ACHN (cell line): ENCODE measurements around the gene VSX1.

Experiments
- DNase-seq: peaks from one replicate; pipeline ENCODE4 v3.0.0-alpha.2; 2015
- in situ Hi-C: cut with HindIII; loops from 2 replicates; pipeline ENCODE4 v1.10.0; 2017; ENCODE audit warnings: low sequenced_read_pairs, low pct_ligation_motif_present, low pct_unique_long_range_greater_than_20kb

VSX1 gene

DNA sequence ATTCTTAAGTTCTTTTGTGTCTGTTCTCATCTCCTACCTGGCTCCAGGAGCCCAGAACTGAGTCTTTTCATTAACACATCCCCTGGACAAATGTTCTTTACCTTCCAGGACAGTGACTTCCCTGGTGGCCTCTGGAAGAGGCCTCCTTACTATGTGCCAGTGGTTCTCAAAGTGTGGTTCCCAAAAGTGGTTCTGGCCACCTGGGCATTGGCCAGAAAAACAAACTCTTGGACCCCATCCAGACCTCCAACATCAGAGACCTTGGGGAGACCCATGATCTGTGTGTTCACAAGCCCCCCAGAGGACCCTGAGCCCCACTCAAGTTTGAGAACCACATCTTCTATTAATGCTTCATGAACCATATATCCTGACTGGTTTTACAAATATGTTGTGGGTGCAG, 7.2 kb upstream of the VSX1 start:
- DNase-seq: no peak
- in situ Hi-C loops: no loop called here

- in situ Hi-C loops: no loop called here
- DNase-seq: no peak
These were observed 6.3 kb upstream of the VSX1 start for GRCh38 chr20:25088267-25088666.

- in situ Hi-C loops: no loop called here
- DNase-seq: no peak
These were observed 5.4 kb upstream of the VSX1 start for GRCh38 chr20:25087186-25087929.

- no peak for DNase-seq
- in situ Hi-C loops: no loop called here
These were observed 4.0 kb upstream of the VSX1 start for GRCh38 chr20:25085756-25086495.

DNA sequence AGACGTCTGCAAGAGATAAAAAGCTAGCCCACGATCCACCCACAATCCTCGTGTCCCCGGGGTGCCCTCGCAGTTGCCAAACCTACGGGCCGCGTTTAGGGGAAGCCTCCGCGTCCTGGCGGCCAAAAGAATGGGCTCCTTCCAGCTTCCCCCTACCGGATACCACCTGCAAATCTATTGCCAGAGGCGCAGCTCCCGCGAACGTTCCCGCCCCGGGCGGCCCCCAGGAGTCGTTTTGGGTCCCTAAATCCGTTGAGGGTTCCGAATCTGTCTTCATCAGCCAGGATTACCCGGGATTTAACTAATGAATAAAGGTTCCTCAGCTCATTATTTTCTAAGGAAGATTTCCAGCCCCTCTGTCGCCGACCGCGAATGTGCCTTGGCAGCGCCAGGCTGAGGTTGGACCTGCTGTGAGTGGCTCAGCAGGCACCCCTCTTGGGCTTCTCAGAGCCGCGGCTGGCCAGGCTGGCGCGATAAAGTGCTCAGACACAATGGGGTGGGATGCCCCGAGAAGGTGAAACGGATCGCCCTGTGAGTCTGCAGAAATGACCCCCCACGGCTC, 2.8 kb upstream of the VSX1 start:
- in situ Hi-C loops: no loop called here

DNA sequence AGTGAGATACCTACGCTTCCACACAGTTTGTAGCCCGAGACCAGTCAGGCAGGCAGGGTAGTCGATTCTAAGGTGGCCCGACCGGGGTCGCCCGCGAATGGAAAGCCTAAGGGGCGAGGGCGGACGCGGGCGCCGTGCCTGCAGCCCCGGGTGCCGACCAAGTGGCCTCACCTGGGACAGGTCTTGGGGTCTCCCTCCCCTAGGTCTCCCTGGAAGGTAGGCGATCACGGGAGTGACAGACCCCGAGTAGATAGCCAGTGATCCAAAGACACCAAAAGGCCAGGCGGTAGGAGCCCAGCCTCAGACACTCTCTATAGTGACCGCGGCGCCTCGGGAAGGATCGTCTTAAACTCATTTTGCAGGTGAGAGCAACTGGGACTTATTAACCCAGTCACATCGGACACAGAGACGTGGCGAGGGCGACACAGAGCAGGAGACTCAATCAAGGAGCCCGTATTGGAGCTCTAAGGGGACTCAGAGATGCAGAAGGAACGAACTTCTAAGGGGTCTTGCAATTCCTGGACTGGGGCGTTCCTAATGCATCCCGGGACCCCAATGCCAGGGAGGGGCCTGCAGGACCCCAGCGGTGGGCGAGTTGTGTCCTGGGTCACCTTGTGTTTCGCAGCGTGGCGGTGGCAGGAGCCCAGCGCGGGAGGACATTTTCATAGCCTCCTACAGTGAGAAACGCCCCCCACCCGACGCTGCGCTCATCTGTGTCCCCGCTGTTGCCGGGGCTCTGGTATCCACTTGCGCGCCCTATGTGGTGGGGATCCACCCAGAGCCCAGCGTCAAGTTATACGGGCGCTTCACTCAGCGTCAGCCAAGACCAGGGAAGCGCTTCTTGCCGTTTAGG, 2.1 kb upstream of the VSX1 start:
- in situ Hi-C loops: no loop called here
- no peak for DNase-seq

More for the DNA sequence above, 2.8 kb upstream of the VSX1 start:
- DNase-seq: no peak

- no peak for DNase-seq
- in situ Hi-C loops: no loop called here
These were observed 1.3 kb upstream of the VSX1 start for GRCh38 chr20:25083141-25083772.

DNA sequence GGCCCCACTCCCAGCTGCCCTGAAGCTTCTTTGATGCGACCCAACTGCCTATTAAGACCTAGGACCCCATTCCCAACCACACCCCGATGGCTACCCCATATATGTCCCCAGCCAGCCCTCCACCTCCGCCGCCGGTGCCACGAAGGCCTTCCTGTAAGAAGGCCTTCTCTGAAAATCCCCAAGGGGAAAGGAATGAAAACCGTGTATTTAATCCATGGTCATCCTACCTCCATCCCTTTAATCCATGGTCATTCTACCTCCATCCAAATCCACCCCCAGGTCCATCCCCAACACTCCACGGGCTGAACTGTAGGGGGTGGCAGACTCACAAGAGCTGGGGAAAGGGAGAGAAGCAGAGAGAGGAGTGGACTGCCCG, 545 bp upstream of the VSX1 start:
- no peak for DNase-seq
- in situ Hi-C loops: no loop called here

DNA sequence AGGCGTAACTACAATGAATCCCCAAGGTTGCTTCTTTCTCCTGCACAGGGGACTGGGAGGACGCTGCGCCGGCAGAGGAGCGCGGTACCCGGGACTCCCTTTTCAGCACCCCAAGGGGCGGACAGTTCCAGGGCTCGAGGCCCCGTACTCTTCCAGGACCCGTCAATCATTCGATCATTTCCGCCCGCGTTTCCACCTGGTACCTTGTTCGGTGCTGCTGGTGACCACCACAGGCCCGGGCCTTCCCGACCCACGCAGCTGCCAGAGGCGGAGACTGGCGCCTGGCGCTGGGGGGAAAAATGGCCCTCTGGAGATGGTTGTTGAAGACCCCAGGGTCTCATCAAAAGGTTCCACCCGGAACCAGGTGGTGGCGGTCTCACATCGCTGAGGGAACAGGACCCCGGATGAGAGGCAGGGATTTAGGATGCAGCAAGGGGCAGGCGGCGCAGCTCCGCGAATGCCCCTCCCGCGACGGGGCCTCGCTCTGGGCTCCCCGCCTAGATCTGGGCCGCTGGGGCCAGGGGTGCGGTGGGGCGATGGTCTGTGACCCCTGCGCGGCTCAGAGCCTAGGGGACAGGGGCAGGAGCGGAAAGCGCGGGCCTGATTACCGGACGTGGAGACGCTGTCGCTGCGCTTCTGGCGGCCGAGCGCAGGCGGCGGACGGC, 744 bp downstream of the VSX1 start:
- DNase-seq: no peak
- in situ Hi-C loops: no loop called here

- in situ Hi-C loops: no loop called here
- no peak for DNase-seq
These were observed 2.8 kb downstream of the VSX1 start for GRCh38 chr20:25079171-25079570.

DNA sequence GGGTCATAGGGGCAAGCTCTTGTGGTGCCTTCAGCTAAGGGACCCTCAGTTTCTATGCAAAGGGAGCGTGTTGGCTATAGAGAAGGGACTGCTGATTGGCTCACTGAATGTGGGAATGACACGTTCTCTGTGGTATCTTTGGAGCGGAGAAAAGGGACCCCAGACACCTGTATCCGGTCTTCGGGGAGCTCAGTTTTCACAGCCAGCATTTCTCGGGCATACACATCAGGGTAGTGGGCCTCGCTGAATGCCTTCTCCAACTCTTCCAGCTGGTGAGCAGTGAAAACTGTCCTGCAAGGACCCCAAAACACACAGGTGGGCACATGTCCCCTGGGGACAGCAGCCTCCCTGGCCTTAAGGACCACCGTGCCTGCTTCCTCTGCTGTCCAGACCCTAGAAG, 3.3 kb downstream of the VSX1 start:
- no peak for DNase-seq
- in situ Hi-C loops: no loop called here

- in situ Hi-C loops: no loop called here
- DNase-seq: peak; percentile 22
These were observed 4.3 kb downstream of the VSX1 start for GRCh38 chr20:25077610-25078169.

- in situ Hi-C loops: no loop called here
- peak; percentile 44 for DNase-seq
These were observed 5.0 kb downstream of the VSX1 start for GRCh38 chr20:25076731-25077609.

DNA sequence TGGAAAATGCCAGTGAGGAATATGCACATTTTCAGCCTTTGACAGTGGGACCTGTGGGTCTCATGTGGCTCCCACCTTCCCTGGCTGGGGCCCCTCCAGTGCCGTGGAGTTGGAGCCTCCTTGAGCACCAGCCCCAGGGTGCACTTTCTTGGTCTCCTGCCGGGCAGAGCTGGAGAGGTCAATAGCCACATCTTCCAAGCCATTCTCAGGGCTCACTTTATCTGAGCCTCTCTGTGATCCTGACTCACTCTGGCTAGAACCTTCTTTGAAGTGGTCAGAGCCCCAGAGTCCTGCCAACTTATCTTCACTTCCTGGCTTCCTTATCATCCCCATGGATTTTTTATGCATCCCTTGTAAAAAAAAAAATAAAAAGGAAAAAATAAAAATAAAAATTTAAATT, 5.7 kb downstream of the VSX1 start:
- no peak for DNase-seq
- in situ Hi-C loops: no loop called here

DNA sequence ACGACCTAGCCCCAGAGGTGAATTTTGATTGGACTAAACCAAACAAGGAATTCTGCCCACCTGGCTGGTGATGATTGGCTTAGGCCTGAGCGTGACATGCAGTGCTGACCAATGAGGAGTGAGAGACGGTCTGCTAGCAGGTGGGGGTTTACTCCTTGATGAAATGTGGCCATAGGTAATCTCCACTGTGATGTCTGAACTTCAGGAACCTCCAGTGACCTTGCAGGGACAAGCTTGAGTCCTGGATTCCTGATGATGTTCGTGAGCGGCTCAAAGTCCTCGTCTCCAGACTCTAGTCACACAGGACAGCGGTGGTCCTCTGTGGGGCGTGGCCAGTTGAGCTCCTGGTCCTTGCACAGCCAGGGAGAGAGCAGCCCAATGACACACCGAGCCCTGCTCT, 8.4 kb downstream of the VSX1 start:
- in situ Hi-C loops: no loop called here
- no peak for DNase-seq

DNA sequence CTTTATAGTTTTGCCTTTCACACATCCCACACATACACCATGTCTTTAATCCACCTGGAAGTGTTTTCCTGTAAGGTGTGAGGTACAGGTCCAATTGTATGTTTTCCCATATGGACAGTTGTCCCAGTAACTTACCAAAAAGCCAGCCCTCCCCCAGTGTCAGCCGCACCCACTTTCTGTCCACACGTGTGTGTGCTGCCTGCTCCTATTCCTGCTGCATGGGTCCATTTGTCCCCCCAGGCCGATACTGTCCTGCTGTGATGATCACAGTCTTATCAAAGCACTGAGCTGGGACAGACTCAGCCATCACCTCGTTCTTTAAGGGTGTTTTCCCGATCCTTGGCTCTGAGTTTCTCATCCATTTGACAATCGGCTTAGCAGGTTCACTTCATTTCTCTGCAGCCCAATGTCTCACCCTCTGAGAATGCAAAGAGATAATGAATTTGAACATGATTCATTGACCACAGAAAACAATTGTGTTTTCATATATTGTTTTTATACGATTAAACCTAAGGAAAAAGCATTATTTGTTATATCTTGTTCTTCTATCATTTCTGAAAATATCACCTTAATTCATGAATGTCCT, 9.6 kb downstream of the VSX1 start:
- no peak for DNase-seq
- in situ Hi-C loops: no loop called here

DNA sequence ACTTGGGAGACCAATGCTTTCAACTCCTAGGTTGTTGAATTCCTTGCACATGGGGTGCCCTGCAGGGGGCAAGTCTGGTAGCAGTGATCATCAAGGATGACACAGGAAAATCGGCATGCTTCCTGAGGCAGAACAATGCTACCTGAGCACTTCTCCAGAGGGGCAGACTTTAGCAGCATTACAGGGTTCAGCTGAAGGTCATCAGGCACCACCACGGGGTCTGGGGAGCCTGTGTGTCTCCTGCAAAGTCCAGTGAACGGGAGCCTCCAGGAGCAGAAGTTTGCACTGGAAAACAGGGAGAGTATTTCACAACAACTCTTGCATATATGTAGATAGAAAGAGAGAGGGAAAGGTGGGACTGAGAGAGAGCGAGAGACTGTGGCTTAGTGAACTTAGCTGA, 10.2 kb downstream of the VSX1 start:
- DNase-seq: no peak
- in situ Hi-C loops: no loop called here
